HG03432 (cell line): ENCODE results near the gene PPEF2.

Source experiments
- ATAC-seq: cut with Tn5 transposase; IDR thresholded peaks from one replicate; pipeline ENCODE4 v1.9.1; 2021; ENCODE audit warnings: mild to moderate bottlenecking, moderate library complexity; ENCODE audit not compliant: unreplicated experiment

PPEF2 gene

GRCh38 chr4:75895744-75896314 lies 6.4 kb downstream of the PPEF2 start:
- ATAC-seq = peak; percentile 65

DNA sequence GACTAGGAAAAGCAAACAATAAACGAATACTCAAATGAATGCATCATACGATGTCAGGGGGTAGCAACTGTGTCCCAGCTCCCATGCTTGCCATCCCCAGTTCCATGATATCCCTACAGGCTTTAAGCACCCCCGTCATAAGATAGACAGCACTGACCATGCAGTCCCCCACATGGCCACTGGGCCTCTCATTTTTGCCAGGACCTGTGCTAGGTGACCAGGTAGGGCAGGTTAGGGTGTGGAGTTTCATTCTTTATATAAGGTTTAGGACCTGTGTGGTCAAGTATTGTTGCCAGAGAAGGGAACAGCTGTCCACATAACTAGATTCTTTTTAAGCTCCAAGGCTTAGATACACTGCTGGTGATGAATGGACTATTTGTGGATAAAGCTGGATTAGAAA lies 9.7 kb downstream of the PPEF2 start:
- no peak for ATAC-seq

GRCh38 chr4:75891611-75892010 lies 10.6 kb downstream of the PPEF2 start:
- ATAC-seq = no peak

DNA sequence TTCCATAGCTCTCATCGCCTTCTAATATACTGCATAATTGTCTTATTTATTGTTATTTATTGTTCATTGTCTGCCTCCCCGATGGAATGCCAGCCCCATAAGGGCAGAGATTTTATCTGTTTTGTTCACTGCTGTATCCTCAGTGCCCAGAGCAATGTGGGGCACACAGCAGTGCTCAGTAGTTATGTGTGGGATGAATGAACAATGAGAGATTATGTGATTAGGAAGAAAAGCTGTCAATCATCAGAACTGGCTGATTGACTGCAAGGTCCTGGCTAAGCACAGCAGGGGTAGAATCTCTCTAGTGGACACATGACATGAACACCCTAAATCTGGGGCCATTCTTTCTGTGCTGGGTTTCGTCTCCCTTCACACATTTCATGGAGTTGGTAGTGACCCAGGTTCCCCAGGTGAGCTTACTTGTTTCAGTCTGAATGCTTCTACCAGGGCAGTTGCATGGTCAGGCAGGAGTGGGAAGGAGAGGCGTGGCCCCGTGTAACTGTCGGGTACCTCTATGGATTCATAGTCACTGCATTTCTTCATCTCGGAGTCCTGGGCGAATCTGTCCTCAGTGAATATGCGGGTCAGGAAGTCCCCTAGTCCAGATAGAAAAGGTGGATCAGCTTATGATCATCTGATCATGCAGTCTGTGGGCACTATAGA lies 12.6 kb downstream of the PPEF2 start:
- ATAC-seq = no peak

DNA sequence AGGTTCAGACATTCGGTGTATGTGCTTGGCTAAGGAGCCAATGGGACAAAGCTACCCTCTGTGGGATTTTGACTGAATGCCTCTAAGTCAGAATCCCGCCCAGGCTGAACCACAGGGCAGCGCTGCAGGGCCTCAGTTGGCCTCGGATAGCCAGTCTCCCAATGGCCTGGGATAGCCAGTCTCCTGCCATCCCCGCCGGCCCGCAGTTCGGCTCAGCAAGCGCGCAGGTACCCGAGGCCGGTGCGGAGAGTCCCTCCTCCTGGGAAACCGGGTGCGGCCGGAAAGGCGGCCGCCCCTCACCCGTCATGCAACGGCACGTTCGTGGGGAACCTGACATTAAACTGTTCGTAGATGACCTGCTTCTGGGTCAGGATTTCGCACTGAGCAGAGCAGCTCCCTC lies 16.1 kb downstream of the PPEF2 start:
- ATAC-seq = no peak

- no peak for ATAC-seq
These were observed 20.8 kb downstream of the PPEF2 start for GRCh38 chr4:75881476-75881875.

- ATAC-seq = no peak
These were observed 22.0 kb downstream of the PPEF2 start for GRCh38 chr4:75880278-75880677.

DNA sequence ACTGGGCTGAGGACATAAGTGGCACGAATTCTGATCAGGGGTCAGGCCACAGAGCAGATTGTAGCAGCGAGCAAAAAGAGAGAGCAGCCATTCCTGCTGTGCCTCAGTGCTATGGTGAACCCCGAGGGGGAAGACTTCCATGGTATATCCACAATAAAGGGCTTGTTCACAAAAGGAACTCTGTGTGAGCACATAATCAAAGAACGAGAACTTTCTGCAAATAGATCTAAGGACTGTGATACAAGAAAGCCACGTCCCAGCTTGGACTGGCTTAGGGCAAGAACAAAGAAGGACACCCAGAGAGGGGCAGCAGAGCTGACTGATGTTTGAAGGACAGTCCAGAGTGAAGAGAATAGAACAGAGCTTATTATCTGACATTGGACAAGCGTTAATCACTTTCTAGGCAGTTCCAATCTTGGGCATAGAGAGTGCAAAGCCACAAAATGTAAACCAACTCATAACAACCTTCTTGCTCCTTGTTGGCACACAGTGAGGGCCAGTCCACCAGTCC lies 24.0 kb downstream of the PPEF2 start:
- ATAC-seq = no peak

GRCh38 chr4:75876218-75876617 lies 26.0 kb downstream of the PPEF2 start:
- no peak for ATAC-seq

- ATAC-seq = no peak
These were observed 33.2 kb downstream of the PPEF2 start for GRCh38 chr4:75869100-75869499.

GRCh38 chr4:75867130-75867529 lies 35.1 kb downstream of the PPEF2 start:
- no peak for ATAC-seq

GRCh38 chr4:75860606-75861005 lies 41.6 kb downstream of the PPEF2 start:
- ATAC-seq = no peak

GRCh38 chr4:75858721-75859120 lies 43.5 kb downstream of the PPEF2 start:
- ATAC-seq = no peak

- ATAC-seq = no peak
These were observed 52.8 kb downstream of the PPEF2 start for GRCh38 chr4:75849461-75849860.

DNA sequence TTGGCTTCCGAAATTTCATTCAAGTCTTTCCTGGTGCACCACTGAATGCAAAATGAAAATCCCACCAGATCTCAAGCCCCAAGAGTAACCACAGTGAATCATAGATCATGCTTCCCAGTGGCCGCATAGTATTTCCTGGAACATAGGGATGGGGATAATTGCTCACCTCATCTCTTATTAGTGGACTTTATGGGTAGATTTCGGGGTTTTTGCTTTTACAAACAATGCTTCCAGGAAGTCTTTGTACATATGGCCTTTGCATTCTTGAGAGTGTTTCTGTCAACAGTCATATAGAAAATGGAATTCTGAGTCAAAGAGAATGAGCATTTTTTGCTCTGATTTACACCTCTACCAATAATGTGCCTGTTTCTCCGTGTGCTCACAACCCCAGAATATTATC lies 53.4 kb downstream of the PPEF2 start:
- no peak for ATAC-seq

DNA sequence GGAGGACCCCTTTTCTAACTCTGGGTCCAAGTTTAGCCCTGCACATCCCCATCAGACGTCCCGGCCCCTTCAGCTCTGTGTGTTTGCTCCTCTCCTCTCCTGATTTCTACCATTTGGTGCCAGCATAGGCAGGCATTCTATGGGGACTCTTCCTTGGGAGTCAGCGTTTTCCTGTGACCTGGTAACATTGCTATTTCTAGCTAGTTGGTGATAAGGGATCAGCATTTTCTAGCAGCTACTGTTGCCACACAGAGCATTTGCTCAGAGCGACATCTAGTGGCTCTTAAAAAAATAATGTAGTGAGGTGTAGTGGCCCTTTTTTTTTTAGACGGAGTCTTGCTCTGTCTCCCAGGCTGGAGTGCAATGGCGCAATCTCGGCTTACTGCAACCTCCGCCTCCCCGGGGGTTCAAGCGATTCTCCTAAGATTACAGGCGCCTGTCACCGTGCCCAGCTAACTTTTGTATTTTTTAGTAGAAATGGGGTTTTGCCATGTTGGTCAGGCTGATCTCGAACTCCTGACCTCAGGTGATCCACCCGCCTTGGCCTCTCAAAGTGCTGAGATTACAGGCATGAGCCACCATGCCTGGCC lies 54.0 kb downstream of the PPEF2 start:
- peak; percentile 75 for ATAC-seq

GRCh38 chr4:75845992-75846391 lies 56.3 kb downstream of the PPEF2 start:
- ATAC-seq = no peak

GRCh38 chr4:75844151-75844662 lies 58.0 kb downstream of the PPEF2 start:
- no peak for ATAC-seq

DNA sequence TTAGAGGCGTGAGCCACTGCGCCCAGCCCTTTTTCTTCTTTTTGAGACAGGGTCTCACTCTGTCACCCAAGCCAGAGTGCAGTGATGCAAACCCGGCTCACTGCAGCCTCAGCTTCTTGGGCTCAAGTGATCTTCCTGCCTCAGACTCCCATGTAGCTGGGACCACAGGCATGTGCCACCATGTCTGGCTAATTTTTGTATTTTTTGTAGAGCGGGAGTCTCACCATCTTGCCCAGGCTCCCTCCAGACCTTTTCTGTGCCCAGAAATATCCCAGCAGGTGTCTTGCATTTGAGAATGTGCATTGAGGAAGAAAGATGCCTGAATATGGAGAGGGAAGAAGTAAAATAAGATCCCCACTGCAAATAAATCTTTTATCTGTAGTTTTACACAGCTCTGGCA lies 58.7 kb downstream of the PPEF2 start:
- no peak for ATAC-seq

- ATAC-seq = no peak
These were observed 60.4 kb downstream of the PPEF2 start for GRCh38 chr4:75841641-75842520.

DNA sequence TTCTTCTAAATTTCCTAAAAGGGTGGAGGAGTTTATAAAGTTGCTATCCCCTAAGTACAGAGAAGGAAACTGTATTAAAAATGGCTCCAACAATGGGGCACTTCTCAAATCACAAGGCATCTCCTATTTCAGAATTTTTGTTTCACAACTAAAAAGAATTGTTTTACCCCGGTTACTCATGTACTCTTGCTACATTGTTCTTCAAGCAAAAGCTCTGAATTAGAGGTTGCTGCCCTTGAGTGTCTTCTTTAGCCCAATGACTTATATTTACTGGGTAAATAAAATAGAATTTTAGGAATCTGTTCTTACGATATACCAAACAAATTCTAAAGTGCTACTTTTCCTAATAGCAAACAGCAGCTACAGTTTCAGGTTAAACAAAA lies 67.5 kb downstream of the PPEF2 start:
- no peak for ATAC-seq
